GM19025 (cell line): ENCODE data around the gene GAPDHS.

Experiments
- ATAC-seq: cut with Tn5 transposase; IDR thresholded peaks from one replicate; pipeline ENCODE4 v1.9.1; 2021; ENCODE audit warnings: mild to moderate bottlenecking, low read depth, moderate library complexity; ENCODE audit not compliant: unreplicated experiment

GAPDHS gene

DNA sequence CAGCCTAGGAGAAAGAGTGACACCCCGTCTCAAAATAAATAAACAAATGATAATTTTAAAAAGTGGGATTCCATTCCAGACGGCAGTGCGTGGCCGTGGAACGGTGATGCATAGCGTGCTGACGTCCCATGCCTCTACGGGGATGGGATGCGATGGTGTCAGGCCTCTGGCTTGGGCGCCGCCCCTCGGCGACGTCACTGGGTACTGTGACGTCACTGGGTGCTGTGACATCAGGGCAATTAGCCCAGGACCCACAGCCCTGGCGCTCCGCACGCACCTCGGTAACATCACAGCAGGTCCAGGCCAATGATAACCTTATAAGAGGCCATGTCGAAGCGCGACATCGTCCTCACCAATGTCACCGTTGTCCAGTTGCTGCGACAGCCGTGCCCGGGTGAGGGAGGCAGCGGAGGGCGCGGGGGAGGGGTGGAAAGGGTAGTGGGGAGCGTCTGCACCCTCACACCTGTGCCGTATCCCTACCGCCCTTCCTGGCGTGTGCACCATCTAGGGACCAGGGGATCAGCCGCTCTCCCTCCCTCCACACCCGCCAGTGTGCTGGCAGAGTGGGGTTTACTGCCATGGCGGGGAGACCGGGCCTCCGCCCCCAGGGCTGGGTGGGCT lies at the start of gene GAPDHS:
Gene GAPDHS (plus strand): TSS at position 256 of the 621 bp plus-strand sequence. CDS start 72 bp downstream, at position 328.
- ATAC-seq: no peak

DNA sequence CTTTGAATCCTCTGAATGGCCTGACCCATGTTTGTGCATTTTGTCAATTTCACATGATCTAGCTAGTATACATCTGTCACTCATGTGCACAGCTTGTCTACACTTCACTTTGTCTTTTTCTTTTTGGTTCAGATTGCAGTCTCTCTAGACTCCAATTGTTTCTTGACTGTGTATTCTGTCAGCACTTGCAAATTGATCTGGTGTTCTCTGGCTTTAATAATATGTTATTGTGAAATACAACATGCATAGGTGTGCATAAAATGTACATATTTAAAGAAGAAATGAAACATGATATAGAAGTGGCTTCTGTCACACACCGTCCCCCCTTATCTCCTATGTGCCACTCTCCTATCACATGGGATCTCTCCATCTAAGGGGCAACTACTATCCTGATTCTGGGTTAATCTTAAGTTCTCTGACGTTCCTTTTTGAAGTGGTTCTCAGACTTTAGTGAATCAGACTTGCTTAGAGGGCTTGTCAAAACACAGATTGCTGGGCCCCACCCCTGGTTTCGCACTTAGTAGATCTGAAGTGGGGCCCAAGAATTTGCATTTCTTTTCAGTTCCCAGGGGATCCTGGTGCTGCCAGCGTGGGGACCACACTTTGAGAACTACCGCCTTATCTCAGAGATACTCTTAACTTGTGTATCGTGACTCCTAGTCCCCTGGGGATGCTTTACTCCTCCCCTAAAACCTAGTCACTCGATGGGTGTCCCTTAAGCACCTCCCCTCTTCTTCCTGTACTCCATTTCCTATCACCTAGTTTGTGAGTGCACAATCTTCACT lies 48.8 kb upstream of the GAPDHS start:
- peak; percentile 57 for ATAC-seq

DNA sequence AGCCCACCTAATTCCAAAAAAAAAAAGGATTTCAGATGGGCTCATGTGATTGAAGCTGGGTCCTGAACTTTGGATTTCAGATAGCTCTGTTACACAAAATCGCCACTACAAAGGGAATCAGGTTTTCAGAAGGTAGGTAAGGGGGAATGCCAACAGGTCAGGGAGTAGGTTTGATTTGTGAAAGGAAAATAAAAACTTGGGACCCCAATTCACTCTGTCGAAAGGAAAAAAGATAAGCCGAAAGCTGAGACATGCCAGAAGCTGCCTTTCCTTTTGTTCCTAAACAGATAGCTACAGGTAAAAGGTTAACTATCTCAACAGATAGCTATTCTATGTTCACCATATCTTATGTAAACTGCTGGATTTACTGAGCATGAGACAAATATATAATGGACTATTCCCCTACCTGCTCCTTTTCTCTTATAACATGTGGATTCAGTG lies 47.0 kb upstream of the GAPDHS start:
- ATAC-seq: no peak

DNA sequence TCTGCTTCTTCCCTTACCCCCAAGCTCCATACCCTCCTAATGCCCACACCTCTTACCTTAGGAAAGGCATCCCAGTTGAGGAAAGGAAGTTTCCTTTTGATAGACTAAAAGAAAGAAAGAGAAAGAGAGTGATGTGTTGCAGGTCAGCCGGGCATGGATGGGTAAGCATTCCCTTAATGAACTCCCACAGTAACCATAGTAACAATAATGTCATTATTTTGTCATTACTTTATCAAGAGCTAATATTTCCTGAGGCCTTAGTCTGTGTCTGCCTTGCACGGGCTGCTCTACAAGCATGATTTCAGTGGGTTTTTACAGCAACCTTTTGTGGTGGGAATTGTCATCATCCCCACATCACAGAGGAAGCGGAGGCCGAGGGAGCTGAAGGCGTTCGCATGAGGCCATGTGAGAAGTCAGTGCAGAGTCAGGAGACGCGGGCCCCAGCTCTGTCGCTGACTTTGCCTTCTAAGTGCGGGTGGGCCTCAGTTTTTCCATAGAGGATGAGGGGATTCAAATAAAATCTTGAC lies 45.5 kb upstream of the GAPDHS start:
- no peak for ATAC-seq

DNA sequence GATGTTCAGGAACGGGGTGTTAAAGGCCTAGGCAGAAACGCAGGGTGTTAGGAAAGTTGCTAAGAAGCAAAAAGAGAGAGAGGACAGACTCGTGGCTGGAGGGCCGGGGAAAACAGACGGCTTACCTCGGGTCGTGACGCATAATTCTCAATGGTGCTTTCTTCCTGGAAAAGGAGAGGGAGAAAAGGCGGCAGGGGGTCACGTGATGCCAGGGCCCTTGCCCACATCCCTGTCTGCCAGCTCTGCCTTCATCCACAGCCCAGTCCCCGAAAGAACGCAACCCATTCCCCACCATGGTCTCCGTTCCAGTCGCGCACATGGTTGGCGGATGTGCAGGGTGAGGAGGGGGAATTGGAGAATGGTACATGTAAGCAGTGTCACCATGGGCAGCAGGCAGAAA lies 44.6 kb upstream of the GAPDHS start:
- ATAC-seq: no peak

DNA sequence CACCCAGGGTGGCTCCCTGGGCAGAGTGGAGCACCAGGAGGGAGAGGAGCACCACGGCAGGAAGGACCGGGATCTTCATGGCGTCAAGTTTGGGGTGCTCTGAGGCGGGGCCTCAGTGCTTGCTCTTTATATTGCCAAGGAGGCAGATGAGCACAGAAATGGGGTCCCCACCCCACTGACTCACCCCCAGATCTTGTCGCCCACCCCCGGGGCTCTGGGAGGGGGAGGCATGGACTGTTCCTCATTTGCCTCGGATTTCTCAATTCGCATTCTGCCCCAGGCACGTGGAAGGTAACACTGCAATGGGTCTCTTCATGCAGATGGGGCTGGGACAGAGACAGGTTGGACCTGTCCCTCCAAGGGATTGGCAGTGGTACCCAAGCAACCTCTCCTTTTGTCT lies 42.9 kb upstream of the GAPDHS start, which contains the start of gene KRTDAP:
Gene KRTDAP (minus strand): TSS at position 101 of the 400 bp plus-strand sequence. CDS start 22 bp downstream, at position 79.
- no peak for ATAC-seq

DNA sequence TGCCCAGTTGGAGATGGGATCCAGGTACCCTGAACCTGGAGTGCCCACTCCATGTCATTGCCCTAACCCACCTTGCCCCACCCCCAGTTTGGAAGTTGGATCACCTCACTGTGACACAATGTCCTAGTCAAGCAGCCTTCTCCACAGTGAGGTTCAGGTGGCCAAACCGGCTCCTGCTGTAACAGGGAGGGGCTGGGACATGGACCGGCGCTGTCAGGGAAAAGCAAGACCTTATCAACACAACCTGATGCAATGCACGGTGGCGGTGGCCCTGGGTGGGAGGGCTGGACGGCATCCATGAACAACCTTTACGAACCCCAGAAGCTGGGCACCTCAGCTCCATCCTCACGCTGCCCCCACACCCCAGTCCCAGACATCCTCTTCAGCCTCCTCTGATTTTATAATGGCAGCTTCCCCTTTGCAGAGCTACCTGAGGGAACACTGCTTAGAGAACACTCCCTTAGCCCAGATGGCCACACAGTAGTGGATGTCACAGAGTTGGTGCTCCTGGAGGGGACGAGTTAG lies 41.4 kb upstream of the GAPDHS start:
- ATAC-seq: no peak

DNA sequence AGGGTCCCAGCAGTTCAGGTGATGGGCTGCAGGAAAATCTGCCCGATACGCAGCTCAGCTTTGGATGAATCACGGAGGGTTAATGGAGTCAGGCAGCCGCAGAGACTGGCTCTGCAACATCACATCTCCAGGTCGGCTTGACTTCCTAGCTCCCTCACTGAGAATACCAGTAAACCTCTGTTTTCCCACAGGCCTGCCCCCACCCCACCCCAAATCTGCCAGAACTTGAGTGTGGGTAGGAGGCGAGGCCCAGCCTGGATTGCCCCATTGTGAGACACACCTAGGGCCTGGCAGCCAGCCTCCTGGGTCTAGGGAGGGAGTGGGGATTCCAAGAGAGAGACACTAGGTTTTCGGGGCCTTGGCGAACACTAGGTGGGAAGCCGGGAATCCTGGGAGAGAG lies 39.3 kb upstream of the GAPDHS start:
- no peak for ATAC-seq

DNA sequence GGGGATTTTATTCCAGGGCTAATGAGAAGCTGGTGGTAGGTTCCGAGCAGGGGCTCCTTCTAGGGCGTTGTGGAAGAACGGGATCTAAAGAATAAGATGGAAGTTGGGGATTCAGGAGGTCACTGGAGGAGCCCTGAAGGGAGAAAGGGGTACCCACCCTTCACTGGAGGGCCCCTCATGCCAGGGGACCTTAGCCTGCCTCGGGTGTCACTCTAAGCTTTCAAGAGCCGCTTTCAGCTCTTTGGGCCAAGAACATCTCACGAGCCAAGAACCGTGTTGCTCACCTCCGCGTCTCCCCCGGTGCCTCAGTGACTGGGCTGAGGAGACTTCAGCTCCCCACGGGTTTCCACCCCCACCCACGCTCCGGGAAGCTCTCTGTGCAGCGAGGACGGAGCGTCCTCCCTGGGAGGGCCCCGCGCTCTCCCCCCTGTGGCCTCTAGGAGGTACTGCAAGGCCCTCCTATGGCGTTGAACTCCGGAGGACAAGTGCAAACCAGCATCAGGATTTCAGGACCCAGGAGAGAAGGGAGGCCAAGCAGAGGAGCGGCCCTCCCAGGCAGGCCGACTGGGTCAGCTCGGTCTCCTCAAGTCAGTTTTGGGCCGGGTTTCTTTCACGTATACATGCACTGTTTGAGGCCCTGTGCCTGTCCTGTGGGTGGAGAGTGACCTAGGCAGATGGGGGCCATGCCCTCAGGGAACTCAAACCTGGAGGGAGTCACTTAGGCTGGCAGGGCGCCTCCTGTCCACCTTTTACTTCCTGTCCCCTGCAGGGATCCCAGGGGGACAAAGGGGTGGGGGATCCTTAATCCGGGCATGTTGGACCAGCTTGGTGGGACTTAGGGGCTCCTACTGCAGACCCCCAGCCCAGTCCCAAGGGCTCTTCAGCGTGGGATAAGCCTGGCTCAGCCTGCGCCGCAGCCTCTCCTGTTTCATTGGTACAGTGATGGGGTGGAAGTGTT lies 37.9 kb upstream of the GAPDHS start:
- no peak for ATAC-seq

DNA sequence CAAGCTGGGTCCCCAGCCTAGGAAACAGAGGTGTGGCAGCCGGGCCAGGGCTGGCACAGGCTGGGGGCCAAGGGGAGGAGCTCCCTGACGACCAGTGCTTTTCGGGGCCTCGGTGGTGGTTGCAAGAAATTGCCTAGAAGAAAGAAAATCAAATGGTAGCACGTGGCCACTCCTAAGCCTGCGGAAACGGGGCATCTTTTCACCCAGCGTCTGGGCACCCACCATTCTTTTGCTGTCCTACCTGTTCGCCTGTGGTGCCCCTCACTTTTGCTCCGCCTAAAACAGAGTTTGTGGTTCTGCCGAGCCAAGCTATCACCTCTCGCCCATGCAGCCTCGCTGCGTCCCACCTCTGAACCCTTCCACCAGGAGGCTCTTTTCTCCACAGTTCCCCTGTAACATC lies 35.9 kb upstream of the GAPDHS start:
- no peak for ATAC-seq

DNA sequence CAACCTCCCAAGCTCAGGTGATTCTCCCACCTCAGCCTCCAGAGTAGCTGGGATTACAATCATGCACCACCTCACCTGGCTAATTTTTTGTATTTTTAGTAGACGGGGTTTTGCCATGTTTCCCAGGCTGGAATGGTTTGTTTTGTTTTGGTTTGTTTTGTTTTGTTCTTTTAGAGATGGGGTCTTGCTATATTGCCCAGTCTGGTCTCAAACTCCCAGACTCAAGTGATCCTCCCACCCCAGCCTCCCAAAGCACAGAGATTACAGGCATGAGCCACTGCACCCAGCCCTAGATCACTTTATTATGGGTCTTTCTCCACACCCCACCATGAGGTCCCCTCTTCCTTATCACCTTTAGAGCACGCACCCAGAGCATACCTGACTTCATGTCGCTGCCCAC lies 35.0 kb upstream of the GAPDHS start:
- ATAC-seq: no peak

DNA sequence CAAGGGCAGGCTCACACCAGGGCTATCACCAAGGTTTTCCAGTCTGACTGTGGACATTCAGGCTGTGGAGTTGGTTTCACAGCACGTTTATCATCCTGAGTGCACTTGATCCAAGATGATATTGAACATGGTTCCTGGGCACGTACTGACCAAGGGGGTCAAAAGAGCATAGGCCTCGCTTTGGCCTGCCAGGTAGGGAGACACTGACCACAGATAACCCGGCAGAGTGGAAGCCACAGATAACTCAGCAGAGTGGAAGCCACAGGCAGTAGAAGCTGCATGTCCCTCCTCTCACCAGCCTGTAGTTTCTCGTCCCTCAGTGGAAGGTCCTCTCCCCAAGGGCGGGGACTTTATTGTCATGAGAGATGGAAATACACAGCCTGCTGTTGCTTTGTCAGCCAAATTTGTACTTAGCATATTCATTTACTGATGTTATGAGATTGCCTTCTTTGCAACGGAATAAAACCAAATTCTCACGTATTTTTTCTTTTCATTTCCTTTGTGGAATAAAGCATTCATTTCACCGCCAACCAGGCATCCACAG lies 34.2 kb upstream of the GAPDHS start:
- no peak for ATAC-seq

DNA sequence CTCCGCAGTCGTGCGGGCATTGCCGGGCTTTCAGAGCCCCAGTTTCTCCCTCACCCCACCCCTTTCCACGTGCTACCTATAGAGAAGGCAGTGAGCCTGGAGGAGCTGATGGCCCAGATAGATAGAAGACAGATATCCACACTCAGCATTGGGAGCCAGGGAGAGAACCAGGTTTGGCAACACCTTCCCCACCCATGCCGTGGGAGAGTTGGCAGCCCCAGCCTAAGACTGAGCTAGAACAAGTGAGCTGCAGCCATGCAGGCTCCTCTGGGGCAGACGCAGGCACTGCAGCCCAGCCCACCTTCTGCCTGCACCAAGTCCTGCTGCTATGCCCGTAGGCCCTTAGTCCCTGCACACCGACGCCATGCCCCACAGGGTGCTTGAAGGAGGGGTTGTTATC lies 32.6 kb upstream of the GAPDHS start:
- no peak for ATAC-seq

DNA sequence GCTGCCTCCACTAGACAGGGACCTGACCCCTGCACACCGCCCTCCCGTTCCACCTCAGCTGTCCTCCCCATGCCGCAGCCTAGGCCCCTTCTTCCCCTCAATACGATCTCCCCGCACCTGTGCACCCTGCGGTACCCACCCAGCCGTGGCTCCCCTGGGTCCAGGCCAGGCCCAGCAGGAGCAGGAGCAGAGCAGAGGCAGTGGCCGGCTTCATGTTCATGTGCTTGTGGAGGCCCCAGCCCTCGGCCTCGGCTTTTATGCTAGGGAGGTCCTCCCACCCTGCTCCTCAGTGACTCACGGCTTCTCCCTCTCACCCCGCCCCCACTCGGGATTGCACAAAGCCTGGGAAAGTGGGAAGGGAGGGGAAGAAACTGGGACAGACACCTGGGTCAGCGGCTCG lies 31.6 kb upstream of the GAPDHS start:
- ATAC-seq: no peak

DNA sequence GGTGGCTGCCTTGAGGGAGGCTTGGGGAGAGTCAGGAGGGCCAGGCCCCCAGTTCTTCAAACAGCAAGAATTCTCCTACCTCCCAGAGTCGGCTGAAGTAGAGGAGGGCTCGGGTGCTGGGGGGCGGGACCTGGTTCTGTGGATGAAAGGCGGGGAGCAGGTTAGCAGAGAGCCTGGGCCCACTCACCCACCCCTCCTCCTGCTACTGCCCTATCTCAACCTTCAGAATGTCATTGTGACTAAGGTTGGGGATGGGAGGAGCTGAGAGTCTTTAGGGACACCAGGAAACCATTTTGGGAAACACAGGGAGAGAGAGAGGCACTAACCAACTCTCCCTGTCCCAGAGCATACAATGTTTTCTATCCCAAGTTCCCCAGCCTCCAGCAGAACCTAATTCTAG lies 30.5 kb upstream of the GAPDHS start:
- no peak for ATAC-seq

DNA sequence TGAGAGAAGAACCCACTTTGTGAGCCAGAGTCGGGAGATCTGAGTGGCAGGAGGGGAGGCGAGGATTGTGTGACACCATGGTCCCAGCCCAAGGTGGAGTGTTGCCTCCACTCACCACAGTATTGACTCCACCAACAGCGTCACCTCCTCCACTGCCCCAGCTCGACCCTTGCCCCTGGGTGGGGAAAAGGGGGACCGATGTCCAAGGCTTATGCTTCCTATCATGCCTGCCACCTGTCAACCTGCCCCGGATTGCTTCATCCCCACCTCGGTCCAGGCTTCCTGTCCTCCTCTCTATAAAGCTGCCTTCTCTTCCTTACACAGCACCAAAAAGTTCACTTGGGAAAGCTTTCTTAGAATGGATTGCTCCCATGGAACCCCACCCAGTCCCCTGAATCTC lies 27.2 kb upstream of the GAPDHS start:
- no peak for ATAC-seq

DNA sequence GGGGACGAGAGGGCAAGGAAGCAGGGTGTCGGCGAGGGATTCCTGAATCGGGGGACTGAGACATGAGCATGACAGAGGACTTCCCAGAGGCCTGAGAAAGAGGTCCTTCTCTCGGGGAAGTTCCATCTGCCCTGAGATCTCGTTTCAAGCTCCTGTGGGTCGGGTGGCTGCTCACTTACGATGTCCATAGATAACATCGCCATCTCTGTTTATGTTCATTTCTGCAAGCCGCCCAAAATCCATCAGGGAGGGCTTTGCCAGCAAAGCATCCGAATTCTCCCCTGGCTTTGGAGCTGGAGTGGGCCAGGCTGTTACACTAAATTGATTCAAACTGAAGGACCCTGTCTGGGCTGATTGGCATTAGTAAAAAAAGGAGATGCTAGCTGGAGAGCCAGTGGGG lies 25.7 kb upstream of the GAPDHS start:
- no peak for ATAC-seq

DNA sequence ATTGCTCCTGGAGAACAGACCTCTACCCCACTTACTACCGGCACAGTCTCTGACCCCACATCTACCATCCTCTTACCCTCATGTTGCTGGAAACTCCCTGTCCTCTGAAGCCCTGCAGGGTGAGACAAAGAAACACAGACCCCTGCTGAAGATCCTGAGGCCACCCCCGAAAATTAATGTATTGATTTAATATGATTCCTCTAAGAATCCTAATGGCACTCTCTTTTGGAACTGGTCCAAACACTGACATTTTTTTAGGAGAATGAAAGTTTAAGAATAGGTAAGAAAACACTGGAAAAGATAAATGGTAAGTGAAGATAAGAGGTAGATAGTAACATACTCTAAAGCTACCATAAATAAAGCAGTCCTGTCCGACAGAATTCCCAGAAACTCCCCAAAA lies 25.1 kb upstream of the GAPDHS start:
- no peak for ATAC-seq

DNA sequence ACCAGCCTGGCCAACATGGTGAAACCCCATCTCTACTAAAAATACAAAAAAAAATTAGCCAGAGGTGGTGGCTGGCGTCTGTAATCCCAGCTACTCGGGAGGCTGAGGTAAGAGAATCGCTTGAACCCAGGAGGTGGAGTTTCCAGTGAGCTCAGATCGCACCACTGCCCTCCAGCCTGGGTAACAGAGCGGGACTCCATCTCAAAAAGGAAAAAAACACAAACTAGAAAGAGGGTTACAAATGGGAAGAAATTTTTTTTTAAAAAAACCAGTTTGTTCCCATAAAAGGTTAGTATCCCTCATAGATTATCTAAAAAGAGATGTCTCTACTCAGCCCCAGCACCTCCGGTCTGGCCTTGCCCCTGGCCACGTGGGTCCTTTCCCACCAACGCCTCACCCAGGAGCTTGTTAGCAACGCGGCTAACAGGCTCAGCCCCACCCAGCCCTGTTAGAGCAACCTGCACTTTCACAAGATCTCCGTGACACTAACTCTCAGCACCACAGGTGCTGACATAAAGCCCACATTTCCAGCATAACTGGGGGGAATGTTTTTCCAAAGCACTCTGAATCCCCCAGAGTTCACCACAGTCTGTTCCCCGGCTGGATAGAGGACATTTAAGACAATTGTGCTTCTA lies 24.1 kb upstream of the GAPDHS start:
- no peak for ATAC-seq
